ENCODE measurements around the gene SCN3B.

- TF ChIP-seq CTCF (IDR thresholded peaks at IDR 0.05) (no peak), POLR2A (IDR thresholded peaks at IDR 0.05) (no peak)
Measured at GRCh38 chr11:123653483-123653826, 969 bp downstream of the SCN3B start.

Data from testis (tissue), 2 donors.